KBM-7 (cell line): Measurements from ENCODE around the gene PDE8A.

Source experiments
- DNase-seq: peaks from one replicate; pipeline ENCODE4 v3.0.0-alpha.2; 2015
- in situ Hi-C: fragments of 300-500 bp; cut with MboI; formaldehyde crosslinking; loops from 2 replicates; pipeline ENCODE4 v1.14.3; 2020; ENCODE audit warnings: low sequenced_read_pairs, low pct_unique_long_range_greater_than_20kb, mixed read lengths

Gene PDE8A

DNA sequence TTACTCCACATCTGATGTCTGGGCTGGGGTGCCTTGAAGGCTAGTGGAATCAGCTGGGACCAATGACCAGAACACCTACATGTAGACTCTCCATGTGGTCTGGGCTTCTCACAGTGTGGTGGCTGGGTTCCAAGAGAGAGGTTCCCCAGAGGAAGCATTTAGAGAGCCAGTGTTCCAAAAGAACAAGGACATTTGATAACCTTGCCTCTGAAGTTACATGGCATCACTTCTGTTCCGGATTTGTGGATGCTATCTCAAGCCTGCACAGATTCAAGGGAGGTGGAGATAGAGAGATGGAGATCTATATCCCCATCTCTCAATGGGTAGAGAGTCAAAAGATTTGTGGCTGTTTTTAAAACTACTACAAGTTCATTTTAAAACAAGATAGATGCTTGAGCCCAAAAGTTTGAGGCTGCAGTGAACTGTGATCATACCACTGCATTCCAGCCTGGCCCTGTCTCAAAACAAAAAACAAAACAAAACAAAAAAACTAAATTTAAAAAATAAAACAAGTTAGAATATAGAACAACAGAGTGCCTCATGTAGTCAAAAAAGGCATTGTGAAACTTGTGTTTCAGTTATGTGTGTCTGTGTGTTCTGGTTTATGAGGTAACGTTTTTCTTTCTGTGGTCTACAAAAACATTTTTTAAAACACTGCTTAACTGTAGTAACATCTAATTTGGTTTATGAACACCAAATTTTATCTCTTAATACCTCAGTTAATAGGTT, 44.8 kb downstream of the PDE8A start:
- DNase-seq: no peak
- in situ Hi-C loops: no loop called here

DNA sequence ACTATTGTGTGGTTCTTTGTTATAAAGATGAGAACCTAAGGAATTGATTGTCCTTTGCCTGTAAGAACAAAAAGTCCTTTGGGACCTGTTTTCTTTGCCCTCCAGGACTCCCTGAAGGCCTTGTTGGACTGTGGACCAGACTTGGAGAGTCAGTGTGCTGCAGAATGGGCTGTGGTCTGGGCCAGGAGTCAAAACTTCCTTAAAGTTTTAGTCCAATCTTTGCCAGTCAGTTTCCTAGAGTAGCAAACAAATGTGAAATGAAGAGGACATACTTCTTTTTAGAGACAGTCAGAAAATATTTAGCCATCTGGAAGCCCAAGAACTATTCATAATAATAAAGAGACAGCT, 45.4 kb downstream of the PDE8A start:
- DNase-seq: no peak
- in situ Hi-C loops: no loop called here

DNA sequence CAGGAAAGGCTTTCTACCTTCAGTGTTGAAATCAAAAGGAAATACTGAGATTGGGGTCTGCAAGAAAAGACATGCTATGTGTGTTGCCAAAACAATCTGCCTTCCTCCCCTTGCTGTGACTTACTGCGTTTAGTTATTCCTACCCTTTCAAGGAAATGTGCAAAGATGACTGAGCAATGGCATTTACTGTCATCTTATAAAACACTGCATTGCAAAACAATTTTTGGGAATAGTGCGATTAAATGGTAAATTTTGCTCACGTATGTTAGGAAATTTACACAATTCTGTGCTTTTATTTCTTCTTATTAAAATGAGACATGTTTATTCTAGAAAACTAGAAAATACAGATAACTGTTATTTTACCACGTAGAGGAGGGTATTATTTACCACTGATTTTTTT, 45.8 kb downstream of the PDE8A start:
- in situ Hi-C loops: no loop called here
- no peak for DNase-seq

DNA sequence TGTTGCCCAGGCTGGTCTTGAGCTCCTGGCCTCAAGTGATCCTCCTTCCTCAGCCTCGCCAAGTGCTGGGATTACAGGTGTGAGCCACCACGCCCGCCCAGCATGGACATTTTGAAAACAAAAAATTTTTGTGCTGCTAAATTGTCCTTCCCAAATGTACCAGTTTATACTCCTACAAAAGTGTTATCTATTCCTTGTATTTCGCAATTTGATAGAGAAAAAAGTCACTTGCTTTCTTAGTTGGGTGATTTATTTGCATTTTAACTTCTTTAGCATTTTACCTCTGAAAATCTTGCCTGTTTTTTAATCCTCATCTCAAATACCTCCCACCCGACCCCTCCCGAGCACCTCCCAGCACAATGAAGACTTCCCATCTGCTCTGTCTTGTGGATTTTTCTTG, 46.8 kb downstream of the PDE8A start:
- in situ Hi-C loops: no loop called here

DNA sequence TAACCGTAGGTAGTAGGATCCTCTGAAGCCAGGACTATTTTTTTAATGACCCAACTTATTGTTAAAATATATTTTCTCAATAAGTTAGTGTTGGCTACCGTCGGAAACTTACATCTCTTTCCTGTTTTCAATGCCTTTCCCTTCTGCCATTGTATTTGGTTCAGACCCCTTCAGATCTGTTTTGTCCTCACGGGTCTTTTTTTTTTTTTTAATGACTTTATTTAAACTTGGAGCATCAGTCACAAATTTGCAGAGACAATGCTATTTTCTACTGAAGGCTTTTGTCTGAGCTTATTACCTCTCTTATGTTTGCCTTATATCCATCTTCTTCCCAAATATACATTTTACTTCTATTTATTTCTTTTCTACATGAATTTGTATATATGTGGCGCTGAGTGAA, 47.6 kb downstream of the PDE8A start:
- no peak for DNase-seq
- in situ Hi-C loops: no loop called here

More for the DNA sequence above, 46.8 kb downstream of the PDE8A start:
- no peak for DNase-seq

DNA sequence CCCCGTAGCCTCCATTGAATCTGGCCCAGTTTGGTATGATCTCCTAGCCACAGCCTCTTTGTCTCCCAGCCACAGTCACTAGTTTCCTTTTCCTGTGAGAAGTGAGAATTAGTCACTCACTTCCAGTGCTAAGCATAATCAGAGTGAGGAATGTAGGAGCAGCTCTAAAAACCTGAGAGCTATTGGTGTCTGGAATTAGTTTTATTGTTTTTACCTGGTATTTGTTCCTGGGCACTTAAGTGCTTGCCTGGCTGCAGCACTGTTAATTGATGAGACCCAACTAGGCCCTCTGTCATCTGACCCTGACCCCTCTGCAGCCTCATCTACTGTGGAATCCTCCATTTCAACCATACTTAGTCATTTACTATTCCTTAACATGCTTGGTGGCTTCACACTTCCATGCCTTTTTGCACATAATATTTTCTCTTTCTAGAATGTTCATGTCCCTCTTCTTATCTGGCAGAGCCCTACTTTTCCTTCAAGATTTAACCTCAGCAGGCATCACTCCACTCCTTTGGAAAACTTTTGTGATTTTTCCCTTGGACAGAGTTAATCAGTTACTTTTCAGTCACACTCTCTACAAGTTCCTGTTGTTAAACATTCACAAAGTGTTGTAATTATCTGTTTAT, 48.8 kb downstream of the PDE8A start:
- DNase-seq: peak; percentile 45
- in situ Hi-C loops: no loop called here

DNA sequence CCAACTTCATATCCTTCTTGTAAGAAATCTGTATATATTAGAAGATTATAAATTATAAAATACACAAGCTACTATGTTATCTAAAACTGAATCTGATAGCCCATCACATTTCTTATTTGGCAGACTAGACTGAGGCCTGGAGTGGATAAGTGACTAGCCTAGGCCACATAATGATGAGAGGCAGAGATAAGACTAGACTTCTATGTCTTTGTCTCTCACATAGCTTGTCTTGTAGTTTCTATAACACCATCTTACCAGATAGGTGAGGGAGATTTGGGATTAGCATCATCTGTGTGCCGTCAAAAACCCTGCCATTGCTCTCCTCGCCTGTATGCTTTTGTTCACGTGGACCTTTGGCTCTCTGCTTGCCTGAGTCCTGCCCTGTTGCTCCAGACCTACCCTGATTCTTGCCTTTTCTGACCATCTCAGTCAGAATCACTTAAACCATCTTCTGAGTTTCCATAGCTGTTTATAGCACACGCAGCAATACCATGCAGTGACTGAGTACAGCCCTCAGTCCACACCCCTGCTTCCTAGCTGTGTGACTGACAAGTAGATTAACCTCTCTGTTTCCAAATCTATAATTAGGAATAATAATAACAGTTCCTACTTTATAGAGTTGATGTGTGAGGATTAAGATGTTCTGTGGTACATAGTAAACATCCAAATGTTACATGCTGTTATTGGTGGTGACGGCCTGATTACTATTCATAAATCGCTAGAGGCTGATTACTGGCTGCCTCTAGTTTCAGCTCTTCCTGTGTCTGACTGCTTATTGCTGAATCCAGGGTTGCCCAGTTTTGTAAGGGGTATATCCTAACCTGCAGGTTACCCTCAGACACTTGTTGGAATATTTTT, 49.7 kb downstream of the PDE8A start:
- DNase-seq: no peak
- in situ Hi-C loops: no loop called here

DNA sequence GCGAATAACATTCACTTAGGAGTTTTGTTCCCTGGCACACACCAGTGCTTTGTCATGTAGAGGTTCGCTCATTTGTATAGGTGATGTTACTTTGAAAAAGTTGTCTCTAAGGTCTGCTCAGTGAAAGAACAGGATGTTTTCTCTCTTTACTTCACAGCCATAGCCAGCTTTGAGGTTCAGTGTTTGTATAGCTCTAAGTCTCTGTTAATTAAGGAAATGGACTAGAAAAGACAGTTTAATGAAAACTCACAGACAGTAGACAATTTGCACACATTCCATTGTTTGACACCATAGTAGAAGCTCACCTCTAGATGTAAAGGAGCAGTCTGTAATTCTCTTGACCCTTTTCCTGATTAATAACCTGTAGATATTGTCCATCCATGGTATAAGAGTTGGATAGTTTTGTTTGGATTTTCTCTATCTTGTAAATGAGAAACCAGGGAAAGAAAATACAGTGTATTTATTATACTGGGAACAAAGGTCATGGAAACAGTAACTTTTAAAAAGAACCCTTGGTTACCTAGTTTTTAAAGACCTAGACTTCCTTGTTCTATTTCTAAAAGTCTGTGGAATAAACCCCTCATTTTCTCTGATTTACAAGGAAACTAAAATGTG, 50.4 kb downstream of the PDE8A start:
- DNase-seq: no peak

DNA sequence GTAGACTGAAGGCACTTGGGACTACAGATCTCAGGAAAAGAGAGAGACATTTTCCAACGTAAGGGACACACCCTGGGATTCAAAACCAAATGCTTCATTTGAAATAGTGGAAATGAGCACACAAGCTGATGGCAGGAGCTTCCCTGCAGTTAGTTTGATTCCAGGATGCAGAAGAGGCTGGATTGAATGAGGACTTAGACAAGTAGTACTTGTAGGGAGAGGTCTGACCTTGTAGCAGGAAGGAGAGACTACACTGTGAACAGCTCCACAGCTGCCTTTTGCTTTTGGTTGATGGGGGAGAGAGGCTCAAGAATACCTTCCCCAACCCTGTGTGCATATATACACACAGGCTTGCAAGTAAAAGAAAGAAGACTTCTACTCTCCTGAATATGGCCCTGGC, 51.5 kb downstream of the PDE8A start:
- in situ Hi-C loops: no loop called here
- DNase-seq: no peak

More for the DNA sequence above, 50.4 kb downstream of the PDE8A start:
- in situ Hi-C loops: no loop called here

DNA sequence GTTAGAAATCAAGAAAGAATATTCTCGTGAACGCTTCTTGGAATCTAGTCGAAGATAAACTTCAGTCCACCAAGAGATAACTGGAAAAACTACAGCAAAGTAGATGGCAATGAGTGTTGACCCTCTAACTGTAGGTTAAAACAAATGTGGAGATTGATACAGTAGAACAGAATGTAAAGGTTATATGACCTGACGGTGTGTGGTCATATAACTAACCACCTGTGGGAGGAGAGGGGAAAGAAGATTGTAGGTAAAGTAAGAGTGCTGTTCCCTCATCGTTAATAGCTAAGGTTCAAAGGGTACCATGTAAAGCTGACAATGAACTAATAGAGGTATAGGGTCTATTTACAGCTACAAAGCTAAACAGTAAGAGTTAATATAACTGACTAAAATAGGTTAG, 52.6 kb downstream of the PDE8A start:
- DNase-seq: no peak
- in situ Hi-C loops: no loop called here

DNA sequence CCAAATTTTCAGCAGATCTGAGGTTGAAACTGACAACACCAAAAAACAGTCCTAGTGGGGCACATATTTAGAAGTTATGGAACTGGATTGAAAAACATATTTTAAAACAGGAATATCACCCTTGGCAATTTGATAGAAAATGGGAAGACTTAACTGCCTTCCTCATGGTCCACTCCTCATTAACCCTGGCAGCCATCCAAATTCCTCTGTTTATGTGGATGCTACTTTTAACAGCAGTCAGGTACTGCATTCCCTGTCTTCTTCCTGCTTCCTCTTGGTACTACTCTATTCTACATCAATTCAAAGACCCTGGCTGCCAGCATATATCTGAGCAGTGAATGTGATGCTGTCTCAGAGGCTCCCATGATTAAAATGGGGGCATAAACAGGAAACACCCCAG, 54.3 kb downstream of the PDE8A start:
- in situ Hi-C loops: no loop called here
- DNase-seq: no peak

DNA sequence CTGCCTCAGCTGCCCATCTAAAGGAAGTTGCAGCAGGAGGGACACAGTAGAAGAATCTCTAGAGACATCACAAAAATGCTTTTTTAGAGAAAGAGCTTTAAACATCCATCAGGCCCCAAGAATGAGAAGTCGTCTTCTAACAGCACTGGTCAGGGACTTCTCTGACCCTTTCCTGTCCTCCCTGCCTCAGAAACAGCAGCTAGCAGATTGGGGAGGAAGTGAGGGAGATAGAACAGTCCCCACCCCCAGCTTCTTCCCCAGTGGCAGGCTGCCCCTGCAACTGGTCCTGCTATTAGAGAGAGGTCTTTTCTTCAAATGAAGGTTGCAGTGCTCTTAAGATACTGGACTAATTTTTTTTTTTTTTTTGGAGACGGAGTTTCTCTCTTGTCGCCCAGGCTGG, 55.1 kb downstream of the PDE8A start:
- in situ Hi-C loops: no loop called here
- no peak for DNase-seq

DNA sequence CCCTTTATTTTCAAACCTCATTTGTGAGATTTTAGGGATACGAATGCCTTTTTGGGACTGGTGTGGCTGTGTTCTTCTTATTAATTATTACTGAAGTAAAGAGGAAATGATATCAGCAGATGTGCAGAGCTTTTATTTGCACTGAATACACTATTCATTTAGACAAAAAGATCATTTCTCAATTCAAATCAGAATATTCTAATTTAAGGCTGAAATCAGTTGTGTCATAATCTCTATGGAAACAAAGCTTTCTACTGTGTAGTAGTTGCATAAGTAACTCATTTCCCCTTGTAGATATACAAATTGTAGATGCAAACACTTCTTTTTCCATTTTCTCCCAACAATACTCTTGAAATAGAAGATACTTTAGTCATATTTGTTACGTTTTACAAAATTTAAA, 56.0 kb downstream of the PDE8A start:
- in situ Hi-C loops: no loop called here
- no peak for DNase-seq

DNA sequence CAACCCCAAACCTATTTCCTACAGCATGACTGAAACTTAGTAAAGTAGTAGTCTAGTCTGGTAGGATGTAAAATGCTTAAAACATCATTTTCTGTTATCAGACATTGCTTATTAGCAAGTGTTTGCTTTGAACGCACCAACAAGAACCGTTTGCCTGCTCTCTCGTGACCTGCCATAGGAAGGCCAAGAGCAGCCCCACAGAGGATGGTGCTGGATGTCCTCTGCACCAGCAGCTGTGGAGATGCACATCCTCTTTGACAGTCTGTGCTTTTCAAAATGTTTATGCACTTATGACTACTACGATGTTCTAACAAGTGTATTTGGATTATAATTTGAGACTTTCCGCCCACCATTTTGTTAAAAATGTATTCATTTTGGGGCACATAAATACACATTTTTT, 59.6 kb downstream of the PDE8A start:
- in situ Hi-C loops: no loop called here
- no peak for DNase-seq

DNA sequence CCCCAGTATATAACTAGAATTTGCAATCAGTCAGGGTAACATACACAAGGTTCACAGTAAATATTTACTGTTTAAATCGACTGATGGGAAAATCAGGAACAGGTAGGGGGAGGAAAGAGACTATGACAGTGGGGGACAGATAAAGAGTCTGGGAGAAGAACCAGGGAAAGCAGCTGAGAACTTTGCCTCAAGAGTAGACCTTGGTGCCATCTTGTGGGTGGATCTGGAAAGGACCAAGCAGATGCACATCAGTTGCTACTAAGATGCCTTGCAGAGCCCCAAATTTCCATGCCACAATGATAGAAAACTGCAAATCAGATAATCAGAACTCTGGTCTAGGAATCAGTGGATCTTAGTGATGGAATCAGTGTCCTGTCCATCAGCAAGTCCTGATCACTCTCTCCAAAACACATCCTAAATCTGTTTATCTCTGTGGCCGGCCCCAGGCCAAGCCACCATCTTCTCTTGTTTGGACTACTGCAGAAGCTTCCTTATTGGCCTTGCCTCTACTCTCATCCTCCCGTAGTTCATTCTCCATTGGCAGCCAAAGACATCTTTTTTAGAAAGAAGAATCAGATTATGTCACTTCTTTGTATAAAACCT, 62.7 kb downstream of the PDE8A start:
- DNase-seq: peak; percentile 81
- in situ Hi-C loops: no loop called here

DNA sequence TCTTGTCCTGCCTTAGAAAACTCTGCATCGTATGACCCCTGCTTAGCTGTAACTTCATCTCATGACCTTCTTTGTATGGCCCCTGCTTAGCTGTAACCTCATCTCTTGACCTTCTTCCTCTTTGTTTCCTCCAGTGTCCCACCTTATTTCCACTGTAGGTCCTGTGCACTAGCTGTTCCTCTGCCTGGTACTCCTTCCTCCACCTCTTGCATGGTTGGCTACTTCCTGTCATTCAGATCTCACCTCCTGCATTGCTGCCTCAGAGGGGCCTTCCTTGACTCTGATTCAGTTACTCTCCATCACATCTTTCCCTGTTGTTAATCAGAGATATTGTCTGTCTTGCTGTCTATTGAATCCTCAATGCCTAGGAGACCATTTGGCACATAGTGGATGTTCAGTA, 63.2 kb downstream of the PDE8A start:
- in situ Hi-C loops: no loop called here
- DNase-seq: no peak

DNA sequence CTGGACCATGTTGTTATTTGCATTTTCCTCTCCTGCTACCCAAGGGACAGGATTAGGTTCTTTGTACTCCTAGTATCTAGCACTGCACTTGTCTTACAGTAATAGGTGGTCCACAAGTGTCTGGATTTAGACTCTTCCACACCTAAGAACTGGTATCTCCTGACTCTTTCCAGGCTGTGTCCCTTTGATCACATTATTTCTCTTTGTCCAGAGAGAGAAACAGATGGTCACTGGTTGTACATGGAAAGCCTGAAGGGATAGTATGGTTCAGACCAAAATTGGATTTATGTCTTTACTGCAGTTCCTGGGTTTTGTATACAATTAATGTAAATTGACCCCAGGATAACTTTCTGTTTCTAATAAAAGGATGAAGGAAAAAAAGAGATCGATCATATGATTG, 64.0 kb downstream of the PDE8A start:
- in situ Hi-C loops: no loop called here
- DNase-seq: no peak

DNA sequence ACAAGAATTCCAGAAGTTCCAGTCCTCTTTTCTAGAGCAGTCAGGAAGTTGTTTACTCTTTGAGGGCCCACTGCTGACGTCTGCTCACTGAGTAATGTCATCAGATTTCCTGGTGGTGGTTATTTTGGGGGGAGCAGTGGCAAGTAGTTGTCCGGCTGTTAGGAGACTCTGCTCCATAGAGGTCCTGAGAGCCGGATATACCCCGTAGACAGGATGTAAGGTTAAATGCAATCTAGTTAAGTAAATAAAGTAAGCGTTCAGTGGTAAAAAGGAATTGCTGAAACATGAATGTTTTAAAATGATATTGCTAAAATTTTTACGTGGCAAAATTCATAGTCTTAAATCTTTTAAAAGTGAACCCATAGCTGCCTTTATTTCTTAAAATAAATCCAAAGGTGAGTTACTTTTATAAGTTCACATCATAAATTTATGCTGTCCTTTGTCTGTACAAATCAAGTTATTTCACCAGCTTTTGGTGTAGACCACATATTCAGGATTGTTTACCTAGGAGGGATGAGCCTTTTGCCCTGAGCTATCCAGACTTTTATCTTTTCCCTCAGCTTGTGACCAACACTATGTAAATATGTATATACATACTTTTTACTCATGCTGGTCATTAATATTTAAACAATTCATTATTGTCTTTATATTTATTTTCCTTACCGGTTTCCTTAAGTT, 65.8 kb downstream of the PDE8A start:
- in situ Hi-C loops: no loop called here
- peak; percentile 79 for DNase-seq

DNA sequence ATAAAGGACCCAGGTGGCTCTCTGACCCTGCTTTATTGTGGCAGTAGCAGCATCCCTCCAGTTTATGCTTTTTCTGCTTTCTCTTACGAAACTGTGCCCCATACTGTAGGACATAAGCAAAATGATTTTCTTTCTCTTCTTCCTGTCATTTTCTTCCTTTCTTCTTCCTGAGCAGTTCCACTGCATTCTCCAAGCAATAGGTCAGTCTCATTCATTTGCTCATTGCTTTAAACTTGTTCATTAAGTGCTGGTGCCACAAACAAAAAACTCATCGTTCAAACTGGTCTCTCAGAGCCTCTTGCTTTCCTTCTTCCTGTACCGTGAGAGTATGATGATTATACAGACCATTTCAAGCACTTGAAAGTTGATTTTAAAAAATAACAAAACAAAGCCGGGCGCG, 66.8 kb downstream of the PDE8A start:
- in situ Hi-C loops: no loop called here
- no peak for DNase-seq
